ENCODE data around the gene ANKFY1.

Gene ANKFY1

GRCh38 chr17:4172356-4172755 is 91.4 kb downstream of the ANKFY1 start:
- no peak overlapping the region for H2AFZ ChIP-seq (ENCODE audit: low read depth, low read length)
- peaks cover 2% of the 10 kb centered on the region for H3K36me3 ChIP-seq (replicated peaks; ENCODE audit: low read depth, low read length)
- no peak for TF ChIP-seq EZH2phosphoT487 (IDR thresholded peaks at IDR 0.05; ENCODE audit: low read depth)
- TF ChIP-seq, protein P1, sequence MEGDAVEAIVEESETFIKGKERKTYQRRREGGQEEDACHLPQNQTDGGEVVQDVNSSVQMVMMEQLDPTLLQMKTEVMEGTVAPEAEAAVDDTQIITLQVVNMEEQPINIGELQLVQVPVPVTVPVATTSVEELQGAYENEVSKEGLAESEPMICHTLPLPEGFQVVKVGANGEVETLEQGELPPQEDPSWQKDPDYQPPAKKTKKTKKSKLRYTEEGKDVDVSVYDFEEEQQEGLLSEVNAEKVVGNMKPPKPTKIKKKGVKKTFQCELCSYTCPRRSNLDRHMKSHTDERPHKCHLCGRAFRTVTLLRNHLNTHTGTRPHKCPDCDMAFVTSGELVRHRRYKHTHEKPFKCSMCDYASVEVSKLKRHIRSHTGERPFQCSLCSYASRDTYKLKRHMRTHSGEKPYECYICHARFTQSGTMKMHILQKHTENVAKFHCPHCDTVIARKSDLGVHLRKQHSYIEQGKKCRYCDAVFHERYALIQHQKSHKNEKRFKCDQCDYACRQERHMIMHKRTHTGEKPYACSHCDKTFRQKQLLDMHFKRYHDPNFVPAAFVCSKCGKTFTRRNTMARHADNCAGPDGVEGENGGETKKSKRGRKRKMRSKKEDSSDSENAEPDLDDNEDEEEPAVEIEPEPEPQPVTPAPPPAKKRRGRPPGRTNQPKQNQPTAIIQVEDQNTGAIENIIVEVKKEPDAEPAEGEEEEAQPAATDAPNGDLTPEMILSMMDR (IDR thresholded peaks at IDR 0.05; ENCODE audit: low read depth, low read length) = no peak
- no peak overlapping the region for H3K4me3 ChIP-seq (ENCODE audit: low read length)
- no peaks in the 10 kb centered on the region for H3K4me1 ChIP-seq (ENCODE audit: low read length)
- H3K9ac ChIP-seq (ENCODE audit: low read length) = no peak overlapping the region
- no peaks in the 10 kb centered on the region for H4K20me1 ChIP-seq (ENCODE audit: insufficient read depth, low read length)
- H3K79me2 ChIP-seq (ENCODE audit: low read length) = no peaks in the 10 kb centered on the region
- H3K27me3 ChIP-seq (ENCODE audit: low read depth, low read length) = no peaks in the 10 kb centered on the region
- H3K9me3 ChIP-seq (ENCODE audit: insufficient read depth, low read length) = no peaks in the 10 kb centered on the region
- no peak overlapping the region for H3K27ac ChIP-seq (ENCODE audit: low read length)
- no peak overlapping the region for H3K4me2 ChIP-seq (ENCODE audit: low read length)

DNA sequence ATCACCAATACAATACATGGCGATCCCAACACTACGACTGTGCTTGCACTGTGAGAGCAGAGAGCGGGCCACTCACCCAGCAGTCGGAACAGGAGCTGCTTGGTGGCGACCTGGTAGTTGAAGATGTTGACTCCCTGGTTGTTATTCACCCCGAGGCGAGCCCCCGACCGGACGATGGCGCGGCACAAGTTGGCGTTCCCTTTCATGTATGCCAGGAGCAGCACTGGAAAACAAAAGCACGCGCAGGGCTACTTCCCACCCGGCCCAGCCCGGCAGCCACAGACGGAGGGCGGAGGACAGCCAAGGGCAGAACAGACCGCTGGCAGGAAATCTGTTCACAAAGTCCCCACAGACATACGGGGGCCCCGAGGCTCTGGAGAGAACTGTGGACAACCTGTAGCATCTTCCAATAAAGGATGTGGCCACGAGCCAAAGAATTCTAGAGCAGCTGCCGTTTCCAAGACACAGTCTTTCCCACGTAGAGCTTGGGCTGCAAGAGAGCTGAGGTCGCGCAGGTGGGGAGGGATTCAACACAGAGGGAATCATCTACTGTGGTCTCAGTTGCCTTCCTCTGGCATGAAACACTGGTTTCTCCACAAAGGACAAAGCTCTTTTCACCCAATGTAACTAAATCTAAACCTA is 93.0 kb downstream of the ANKFY1 start:
- H3K27ac ChIP-seq (ENCODE audit: low read length) = no peak overlapping the region
- TF ChIP-seq, protein P1 (IDR thresholded peaks at IDR 0.05; ENCODE audit: low read depth, low read length) = no peak
- no peak for TF ChIP-seq EZH2phosphoT487 (IDR thresholded peaks at IDR 0.05; ENCODE audit: low read depth)
- H4K20me1 ChIP-seq (ENCODE audit: insufficient read depth, low read length) = no peaks in the 10 kb centered on the region

GRCh38 chr17:4167786-4168185 is 96.0 kb downstream of the ANKFY1 start:
- Histone ChIP-seq H3K4me3 (ENCODE audit: low read length) (no peak overlapping the region), H3K36me3 (replicated peaks; ENCODE audit: low read depth, low read length) (peaks cover 4% of the 10 kb centered on the region), H3K9me3 (ENCODE audit: insufficient read depth, low read length) (no peaks in the 10 kb centered on the region), H2AFZ (ENCODE audit: low read depth, low read length) (no peak overlapping the region), H3K9ac (ENCODE audit: low read length) (no peak overlapping the region), H3K4me1 (ENCODE audit: low read length) (peaks cover 10% of the 10 kb centered on the region), H3K4me2 (ENCODE audit: low read length) (no peak overlapping the region), H3K27ac (ENCODE audit: low read length) (no peak overlapping the region), H3K27me3 (ENCODE audit: low read depth, low read length) (no peaks in the 10 kb centered on the region), H3K79me2 (ENCODE audit: low read length) (no peaks in the 10 kb centered on the region), H4K20me1 (ENCODE audit: insufficient read depth, low read length) (no peaks in the 10 kb centered on the region)
- TF ChIP-seq EZH2phosphoT487 (IDR thresholded peaks at IDR 0.05; ENCODE audit: low read depth) = no peak
- TF ChIP-seq, protein P1 (IDR thresholded peaks at IDR 0.05; ENCODE audit: low read depth, low read length) = no peak

More for the DNA sequence above, 93.0 kb downstream of the ANKFY1 start:
- Histone ChIP-seq H3K9me3 (ENCODE audit: insufficient read depth, low read length) (no peaks in the 10 kb centered on the region), H3K9ac (ENCODE audit: low read length) (no peak overlapping the region), H3K79me2 (ENCODE audit: low read length) (no peaks in the 10 kb centered on the region), H3K36me3 (replicated peaks; ENCODE audit: low read depth, low read length) (peaks cover 4% of the 10 kb centered on the region), H3K4me2 (ENCODE audit: low read length) (no peak overlapping the region), H3K27me3 (ENCODE audit: low read depth, low read length) (no peaks in the 10 kb centered on the region), H2AFZ (ENCODE audit: low read depth, low read length) (no peak overlapping the region), H3K4me1 (ENCODE audit: low read length) (no peaks in the 10 kb centered on the region), H3K4me3 (ENCODE audit: low read length) (no peak overlapping the region)

DNA sequence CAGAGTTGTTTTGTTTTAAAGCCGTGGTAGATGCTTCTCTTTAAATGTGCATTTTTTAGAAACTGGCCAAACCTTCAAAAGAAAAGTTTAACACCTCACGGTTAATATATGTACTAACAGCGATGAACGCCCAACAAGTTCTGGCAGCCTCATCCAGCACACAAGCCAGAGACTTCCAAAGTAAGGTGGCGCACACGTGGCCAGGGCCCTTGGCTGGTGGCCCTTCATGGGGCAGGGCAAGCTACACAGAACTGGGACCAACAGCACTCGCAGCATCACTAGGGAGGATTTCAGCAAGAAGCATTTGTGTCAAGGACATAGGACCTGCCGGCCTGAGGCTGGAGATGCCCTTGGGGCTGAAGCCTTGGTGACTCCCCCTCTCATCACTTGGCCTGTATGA is 97.4 kb downstream of the ANKFY1 start:
- H2AFZ ChIP-seq (ENCODE audit: low read depth, low read length) = no peak overlapping the region
- no peaks in the 10 kb centered on the region for H3K79me2 ChIP-seq (ENCODE audit: low read length)
- no peak overlapping the region for H3K4me2 ChIP-seq (ENCODE audit: low read length)
- H3K27ac ChIP-seq (ENCODE audit: low read length) = no peak overlapping the region
- TF ChIP-seq, protein P1 (IDR thresholded peaks at IDR 0.05; ENCODE audit: low read depth, low read length) = no peak
- no peak for TF ChIP-seq EZH2phosphoT487 (IDR thresholded peaks at IDR 0.05; ENCODE audit: low read depth)
- no peak overlapping the region for H3K9ac ChIP-seq (ENCODE audit: low read length)
- H3K4me3 ChIP-seq (ENCODE audit: low read length) = no peak overlapping the region
- no peaks in the 10 kb centered on the region for H3K27me3 ChIP-seq (ENCODE audit: low read depth, low read length)
- H3K4me1 ChIP-seq (ENCODE audit: low read length) = peaks cover 16% of the 10 kb centered on the region
- no peaks in the 10 kb centered on the region for H4K20me1 ChIP-seq (ENCODE audit: insufficient read depth, low read length)
- peaks cover 4% of the 10 kb centered on the region for H3K36me3 ChIP-seq (replicated peaks; ENCODE audit: low read depth, low read length)
- no peaks in the 10 kb centered on the region for H3K9me3 ChIP-seq (ENCODE audit: insufficient read depth, low read length)
